Hippocampal formation (tissue), 2 donors: ENCODE results near the gene PDE6B.
"Not testable (repeated sequence)": the region's sequence is repeated elsewhere in the genome, so short reads cannot be mapped to it uniquely, and the experiment has no call there.

Experiments used
- DNase-seq, 2 donors: peaks; one replicate each; lab custom pipeline; 2025; lab: John Stamatoyannopoulos, UW

The PDE6B gene

DNA sequence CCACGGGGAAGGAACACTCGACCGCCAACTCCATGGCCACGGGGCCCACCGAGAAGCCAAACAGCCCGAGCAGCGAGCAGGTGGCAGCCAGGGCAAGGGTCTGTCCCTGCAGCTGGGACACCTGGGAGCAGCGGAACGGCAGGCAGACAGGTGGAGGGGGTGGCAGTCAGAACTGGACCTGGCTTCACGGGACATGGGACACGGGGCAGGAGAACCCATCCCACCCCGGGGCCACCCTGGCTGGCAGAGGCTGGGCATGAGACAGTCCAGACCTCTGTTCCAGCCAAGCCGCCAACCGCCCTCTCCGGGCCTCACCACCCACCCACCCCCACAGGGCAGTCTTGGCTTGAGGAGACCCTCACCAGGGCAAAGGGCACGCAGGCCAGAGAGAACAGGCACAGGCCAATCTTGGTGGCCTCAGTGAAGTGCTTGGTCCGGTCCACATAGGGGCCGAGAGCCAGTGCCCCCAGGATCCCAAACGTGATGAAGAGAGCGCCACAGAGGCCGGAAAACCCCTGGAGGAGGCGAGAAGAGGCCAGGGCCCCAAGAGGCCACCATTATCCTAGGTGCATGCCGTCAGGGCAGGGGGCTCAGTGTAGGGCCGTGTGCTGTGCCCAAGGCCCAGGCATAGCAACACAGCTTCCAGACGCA is 58.0 kb downstream of the PDE6B start:
- no peak for DNase-seq

DNA sequence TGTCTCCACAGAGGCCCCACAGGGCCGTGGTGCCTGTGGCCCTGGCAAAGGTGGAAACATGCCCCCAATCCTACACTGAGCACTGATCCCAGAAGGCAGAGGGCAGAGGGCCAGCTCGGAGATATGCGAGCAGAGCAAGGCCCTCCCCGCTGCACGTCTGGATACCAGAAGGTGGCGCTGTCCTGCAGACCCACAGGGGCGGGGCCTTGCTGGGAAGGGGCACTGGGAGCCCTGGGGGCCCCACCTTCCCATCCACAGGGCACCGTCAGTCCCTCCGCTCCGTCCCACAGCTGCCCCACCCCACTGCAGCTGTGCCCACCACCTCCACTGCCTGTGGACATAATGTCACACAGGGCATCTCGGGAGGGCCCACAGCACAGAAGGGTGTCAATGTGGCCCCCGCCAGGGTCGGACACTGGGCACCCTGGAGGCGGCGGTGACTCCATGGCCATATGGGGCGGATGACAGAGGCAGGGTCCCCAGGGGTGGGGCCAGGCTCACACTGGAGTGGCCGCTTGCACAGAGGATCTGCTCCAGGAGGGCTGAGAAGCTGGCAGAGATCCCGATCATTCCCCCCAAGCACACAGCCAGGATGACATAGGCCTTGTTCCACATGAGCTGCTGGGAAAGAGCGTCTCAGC is 58.7 kb downstream of the PDE6B start:
- peak; percentile 28 to 56 for DNase-seq

- DNase-seq, result no peak
These were observed 59.4 kb downstream of the PDE6B start for GRCh38 chr4:684623-685327.

DNA sequence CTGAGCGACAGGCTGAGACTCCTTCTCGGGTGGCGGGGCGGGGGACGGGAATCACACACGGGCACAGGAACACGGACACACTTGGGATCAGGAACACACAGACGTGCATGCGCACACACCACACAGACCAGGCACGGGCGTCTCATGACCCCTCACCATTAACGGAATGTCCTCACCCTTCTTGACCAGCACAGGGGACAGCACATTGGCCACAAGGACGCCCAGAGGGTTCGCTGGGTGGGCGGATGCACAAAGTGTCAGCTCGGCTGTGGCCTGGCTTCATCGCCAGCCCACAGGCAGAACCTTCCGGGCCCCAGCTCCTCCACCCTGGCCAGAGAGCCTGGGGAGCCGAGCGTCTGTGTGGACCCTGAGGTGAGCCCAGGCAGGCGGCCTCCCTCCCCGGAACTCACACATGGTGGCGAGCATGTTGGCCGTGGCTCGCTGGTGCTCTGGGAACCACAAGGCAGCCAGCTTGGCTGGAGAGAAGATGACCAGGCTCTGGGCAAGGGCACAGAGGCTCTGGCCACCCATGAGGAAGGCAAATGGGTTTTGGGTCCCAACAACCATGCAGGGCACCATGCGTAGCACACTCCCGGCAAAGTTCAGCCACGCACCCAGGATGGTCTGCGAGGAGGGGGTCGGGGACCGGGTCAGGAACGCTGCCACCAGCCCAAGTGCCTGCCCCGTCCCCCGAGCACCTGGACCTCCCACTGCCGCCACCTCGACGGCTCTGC is 60.5 kb downstream of the PDE6B start:
- DNase-seq, result no peak

DNA sequence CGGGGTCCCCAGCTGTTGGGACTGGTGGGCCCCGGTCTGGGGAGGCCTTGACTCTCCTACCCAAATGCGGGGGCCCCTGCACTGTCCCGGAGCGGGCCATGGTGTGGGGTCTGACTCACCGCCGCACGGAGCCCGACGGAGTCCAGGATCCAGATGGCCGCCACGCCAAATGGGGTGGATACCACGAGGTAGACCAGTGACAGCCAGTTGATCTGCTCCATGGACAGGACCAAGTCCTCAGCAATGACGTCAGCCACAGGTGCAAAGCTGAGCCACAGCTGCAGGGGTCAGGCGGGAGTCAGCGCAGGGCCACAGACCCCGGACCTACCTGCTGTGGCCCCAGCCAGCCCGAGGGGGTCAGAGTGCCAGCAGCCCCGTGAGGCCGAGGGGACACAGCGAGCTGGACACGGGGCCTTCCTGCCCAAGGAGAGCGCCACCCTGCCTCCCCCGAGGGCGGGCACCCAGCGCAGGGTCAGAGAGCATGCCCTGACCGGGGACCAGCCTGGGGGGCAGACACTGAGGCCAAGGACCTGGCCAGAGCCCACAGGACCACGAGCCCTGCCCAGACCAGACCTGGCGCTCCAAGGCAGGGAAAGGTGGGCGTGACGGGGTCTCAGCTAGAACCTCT is 61.2 kb downstream of the PDE6B start:
- DNase-seq, result no peak

GRCh38 chr4:687048-687970 is 61.9 kb downstream of the PDE6B start:
- no peak for DNase-seq

- no peak for DNase-seq
These were observed 62.8 kb downstream of the PDE6B start for GRCh38 chr4:687971-688853.

DNA sequence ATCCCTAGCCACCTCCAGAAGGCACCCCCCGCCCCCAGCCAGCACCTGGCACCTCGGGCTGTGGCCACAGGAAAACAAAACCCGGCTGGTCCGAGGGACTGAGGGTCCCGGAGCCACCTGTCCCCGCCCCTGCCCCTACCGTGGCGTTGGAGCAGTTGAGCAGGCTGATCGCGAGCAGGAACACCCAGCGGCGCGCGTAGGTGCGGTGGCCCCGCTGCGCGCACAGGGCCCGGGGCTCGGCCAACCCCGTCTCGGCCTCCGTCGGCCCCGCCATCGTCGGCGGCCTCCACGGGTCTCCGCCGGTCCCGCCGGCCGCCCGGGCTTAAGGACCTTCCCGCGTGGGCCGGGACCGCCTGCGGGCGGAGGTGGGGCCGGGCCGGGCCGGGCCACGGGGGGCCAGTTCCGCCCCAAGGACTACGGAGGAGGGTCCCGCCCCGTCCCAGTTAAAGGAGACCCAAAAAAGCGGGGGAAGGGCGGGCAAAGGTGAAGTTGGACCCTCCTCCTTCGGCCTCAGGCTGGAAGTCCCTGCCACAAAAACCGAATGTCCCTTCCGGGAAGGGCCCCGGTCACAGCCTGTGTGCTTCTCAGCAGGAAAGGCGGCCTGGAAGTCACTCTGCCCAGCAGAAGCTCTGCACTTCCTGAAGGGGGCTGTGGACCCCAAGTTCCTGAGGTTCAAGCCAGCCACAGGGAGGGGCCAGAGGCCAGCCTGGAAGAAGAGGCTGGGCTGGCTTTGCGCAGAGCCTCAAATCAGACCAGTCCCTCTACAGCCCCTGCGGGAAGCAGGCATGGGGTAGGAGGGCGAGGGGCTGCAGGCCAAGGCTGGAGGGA is 63.7 kb downstream of the PDE6B start, which contains the start of gene SLC49A3:
TSS of gene SLC49A3 (minus strand) at position 298 of the 828 bp plus-strand sequence. CDS start at position 274, 24 bp downstream.
- DNase-seq, result no peak

- no peak for DNase-seq
These were observed 64.3 kb downstream of the PDE6B start for GRCh38 chr4:689723-690122.

DNA sequence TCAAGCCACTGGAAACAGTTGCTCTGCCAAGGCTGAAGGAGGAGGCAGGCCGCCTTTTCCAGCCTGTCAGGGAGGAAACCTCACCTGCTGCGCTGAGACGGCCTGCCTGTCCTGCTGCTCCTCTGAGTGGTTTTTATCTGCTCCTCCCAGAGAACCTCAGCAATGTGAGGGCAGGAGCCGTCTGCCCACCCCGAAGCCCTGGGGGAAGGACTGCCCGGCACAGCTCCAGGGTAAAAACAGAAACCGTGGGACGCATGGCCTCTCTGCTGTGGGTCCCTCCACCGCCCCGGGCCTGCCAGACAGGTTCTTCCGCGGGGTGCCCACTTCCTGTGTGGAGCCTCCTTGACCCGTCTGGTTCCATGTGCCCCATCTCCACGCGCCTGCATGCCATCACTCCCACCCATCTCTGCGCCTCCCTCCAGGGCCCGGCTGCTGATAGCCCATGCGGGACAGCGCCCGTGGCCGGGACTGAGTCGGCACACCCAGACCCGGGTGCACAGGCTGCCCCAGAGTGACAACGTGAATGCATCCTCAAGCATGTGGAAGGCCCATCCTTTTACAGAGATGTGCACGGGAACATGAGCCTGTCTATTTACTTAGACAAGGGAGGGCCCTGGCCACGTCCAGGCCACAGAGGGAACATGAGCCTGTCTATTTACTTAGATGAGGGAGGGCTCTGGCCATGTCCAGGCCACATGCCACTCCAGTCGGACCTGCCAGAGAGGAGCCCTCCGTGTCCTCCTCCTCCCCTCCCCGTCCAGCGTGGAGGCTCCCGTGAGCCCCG is 67.6 kb downstream of the PDE6B start:
- DNase-seq, result no peak

- not testable (repeated sequence) for DNase-seq
These were observed 69.1 kb downstream of the PDE6B start for GRCh38 chr4:694341-694940.

DNA sequence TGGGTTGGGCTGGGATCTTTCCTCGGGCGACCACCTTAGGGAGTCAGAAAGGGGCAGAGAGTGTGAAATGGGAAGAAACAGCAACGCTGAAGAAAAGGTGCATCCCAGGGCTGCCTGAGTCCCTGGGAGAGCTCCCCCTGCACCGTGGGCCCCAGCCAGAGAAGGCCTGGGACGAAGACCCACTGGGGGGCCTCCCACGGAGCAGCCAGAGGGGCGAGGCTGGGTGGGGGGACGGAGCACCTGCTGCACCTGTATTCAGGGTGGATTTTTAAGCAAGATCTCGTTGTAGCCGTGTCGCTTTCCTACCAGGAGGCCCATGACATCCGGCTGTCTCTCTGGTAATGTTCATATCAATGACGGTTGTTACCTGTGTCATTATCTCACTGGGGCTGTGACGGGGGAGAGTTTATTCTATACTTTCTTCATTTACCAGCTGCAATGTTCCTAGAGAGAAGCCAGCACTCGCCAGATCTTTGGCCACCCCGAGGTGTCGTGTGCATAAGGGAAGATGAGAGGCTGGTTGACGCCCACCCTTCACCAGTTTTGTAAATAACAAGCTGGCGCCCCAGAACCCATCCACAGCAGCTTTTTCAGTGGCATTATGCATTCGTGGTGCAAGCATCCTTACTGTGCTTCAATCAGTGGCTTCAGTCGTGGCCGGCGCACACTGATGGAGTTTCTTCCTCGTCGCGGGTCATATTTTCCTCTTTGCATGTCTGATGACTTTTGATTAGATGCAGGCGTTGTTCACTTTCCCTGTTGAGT is 74.6 kb downstream of the PDE6B start:
- DNase-seq, result no peak

DNA sequence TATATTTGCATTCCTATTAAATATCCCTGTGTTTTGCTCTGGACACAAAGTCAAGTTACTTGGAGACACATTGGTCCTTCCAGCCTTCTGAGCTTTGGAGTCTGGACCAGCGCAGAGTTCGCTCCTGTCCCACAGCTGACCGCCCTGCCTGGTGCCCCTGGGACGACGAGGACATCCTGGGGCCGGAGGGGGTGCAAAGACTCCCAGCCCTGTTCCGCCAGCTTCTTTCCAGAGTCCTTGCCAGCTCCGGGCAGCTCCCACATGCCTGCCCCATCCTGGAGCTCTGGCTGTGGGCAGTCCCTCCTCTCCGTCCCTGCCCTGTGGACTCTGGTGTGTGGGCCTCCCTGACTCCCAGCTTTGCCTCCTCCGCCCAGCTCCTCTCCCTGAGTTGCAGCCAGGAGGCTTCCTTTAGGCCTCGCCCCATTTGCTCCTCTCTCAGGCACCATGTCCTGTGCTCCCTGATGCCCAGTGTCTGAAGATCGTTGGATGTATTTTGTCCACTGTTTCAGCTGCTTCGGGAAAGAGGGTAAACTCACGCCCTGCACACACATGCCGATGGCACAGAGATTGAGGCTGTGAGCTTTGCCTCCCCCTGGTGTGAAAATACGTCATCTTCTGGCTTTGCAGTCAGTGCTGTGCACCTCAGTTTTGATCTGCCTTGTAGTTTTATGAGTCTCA is 75.4 kb downstream of the PDE6B start:
- DNase-seq, result no peak

- DNase-seq, result no peak
These were observed 77.3 kb downstream of the PDE6B start for GRCh38 chr4:702618-703048.

GRCh38 chr4:703336-704197 is 78.2 kb downstream of the PDE6B start:
- no peak for DNase-seq
